ENCODE data around the gene ACKR1.

- no peak for TF ChIP-seq ZFX (CRISPR knock-in tag; IDR thresholded peaks at IDR 0.05; ENCODE audit: low read depth)
- TF ChIP-seq POLR2A (IDR thresholded peaks at IDR 0.05; ENCODE audit: insufficient read depth in 1 of 2, low read depth in 2 of 2, low read length in 2 of 2), result no peak
- TF ChIP-seq SMARCE1 (IDR thresholded peaks at IDR 0.05; ENCODE audit: borderline replicate concordance), result no peak
- TF ChIP-seq EP300 (IDR thresholded peaks at IDR 0.05; ENCODE audit: low read depth in 2 of 2, low read length in 2 of 2), result no peak
- no peak for TF ChIP-seq EP300 (CRISPR knock-in tag; IDR thresholded peaks at IDR 0.05; ENCODE audit: borderline replicate concordance)
- TF ChIP-seq BRF2 (CRISPR knock-in tag; IDR thresholded peaks at IDR 0.05), result no peak
- TF ChIP-seq RELA (CRISPR knock-in tag; IDR thresholded peaks at IDR 0.05), result no peak
- TF ChIP-seq CHD2 (IDR thresholded peaks at IDR 0.05; ENCODE audit: low read depth, low read length), result no peak
- TF ChIP-seq, protein P1, sequence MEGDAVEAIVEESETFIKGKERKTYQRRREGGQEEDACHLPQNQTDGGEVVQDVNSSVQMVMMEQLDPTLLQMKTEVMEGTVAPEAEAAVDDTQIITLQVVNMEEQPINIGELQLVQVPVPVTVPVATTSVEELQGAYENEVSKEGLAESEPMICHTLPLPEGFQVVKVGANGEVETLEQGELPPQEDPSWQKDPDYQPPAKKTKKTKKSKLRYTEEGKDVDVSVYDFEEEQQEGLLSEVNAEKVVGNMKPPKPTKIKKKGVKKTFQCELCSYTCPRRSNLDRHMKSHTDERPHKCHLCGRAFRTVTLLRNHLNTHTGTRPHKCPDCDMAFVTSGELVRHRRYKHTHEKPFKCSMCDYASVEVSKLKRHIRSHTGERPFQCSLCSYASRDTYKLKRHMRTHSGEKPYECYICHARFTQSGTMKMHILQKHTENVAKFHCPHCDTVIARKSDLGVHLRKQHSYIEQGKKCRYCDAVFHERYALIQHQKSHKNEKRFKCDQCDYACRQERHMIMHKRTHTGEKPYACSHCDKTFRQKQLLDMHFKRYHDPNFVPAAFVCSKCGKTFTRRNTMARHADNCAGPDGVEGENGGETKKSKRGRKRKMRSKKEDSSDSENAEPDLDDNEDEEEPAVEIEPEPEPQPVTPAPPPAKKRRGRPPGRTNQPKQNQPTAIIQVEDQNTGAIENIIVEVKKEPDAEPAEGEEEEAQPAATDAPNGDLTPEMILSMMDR (CRISPR knock-in tag; IDR thresholded peaks at IDR 0.05), result no peak
- TF ChIP-seq, protein P2, sequence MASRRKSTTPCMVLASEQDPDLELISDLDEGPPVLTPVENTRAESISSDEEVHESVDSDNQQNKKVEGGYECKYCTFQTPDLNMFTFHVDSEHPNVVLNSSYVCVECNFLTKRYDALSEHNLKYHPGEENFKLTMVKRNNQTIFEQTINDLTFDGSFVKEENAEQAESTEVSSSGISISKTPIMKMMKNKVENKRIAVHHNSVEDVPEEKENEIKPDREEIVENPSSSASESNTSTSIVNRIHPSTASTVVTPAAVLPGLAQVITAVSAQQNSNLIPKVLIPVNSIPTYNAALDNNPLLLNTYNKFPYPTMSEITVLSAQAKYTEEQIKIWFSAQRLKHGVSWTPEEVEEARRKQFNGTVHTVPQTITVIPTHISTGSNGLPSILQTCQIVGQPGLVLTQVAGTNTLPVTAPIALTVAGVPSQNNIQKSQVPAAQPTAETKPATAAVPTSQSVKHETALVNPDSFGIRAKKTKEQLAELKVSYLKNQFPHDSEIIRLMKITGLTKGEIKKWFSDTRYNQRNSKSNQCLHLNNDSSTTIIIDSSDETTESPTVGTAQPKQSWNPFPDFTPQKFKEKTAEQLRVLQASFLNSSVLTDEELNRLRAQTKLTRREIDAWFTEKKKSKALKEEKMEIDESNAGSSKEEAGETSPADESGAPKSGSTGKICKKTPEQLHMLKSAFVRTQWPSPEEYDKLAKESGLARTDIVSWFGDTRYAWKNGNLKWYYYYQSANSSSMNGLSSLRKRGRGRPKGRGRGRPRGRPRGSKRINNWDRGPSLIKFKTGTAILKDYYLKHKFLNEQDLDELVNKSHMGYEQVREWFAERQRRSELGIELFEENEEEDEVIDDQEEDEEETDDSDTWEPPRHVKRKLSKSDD (CRISPR knock-in tag; IDR thresholded peaks at IDR 0.05; ENCODE audit: low read depth), result no peak
- no peak for TF ChIP-seq NFATC3 (CRISPR knock-in tag; IDR thresholded peaks at IDR 0.05)
- TF ChIP-seq TBL1XR1 (IDR thresholded peaks at IDR 0.05; ENCODE audit: borderline replicate concordance, low read length, partially characterized antibody), result no peak
- no peak for TF ChIP-seq ZNF776 (CRISPR knock-in tag; IDR thresholded peaks at IDR 0.05)
Measured at GRCh38 chr1:159208175-159208825, 3.6 kb downstream of the ACKR1 start.

Data from HepG2 (cell line).